K562 (cell line): Measurements from ENCODE around the gene UBA52. TPM values are rescaled to one million over a fixed set of nuclear protein-coding genes. Genes with fewer than 3 reads are reported as not detected.

Source experiments
- CBX3 ChIP-seq, 2 experiments: IDR thresholded peaks; 1 replicate in 1 of 2; 2 replicates in 1 of 2; pipeline ENCODE4 v1.6.1; 2012; ENCODE audit warnings: inconsistent platforms in 2 of 2, low read length in 2 of 2, borderline replicate concordance in 1 of 2, control low read depth in 1 of 2
- CXXC5 ChIP-seq: fragments of 250-450 bp; sonication (Bioruptor Pico); IDR thresholded peaks from 2 replicates; pipeline ENCODE4 v1.8.0; 2022; ENCODE audit warnings: inconsistent platforms, mild to moderate bottlenecking, moderate library complexity
- ETV1 ChIP-seq: fragments of 450-650 bp; conservative IDR thresholded peaks from 2 replicates; pipeline ENCODE4 v1.6.1; 2016; ENCODE audit warnings: missing genetic modification characterization, control low read depth, low read depth, missing compliant biosample characterization
- HDAC2 ChIP-seq: fragments of 450-650 bp; IDR thresholded peaks from 2 replicates; pipeline ENCODE4 v1.6.1; 2016; ENCODE audit warnings: mild to moderate bottlenecking
- MYNN ChIP-seq, 2 experiments: sonication (generic); formaldehyde crosslinking in 1 of 2; IDR thresholded peaks; 2 replicates each; pipeline versions ENCODE4 v1.5.0 to v1.6.1; 2016 to 2020; ENCODE audit warnings: antibody characterized with exemption in 1 of 2, missing genetic modification reagents in 1 of 2
- NCOA1 ChIP-seq: fragments of 450-650 bp; IDR thresholded peaks from 2 replicates; pipeline ENCODE4 v1.6.1; 2016; ENCODE audit warnings: low read depth
- SP2 ChIP-seq: IDR thresholded peaks from 2 replicates; pipeline ENCODE4 v1.6.1; 2011; ENCODE audit warnings: mild to moderate bottlenecking, low read depth, low read length, moderate library complexity; ENCODE audit not compliant: poor library complexity, severe bottlenecking; ENCODE audit errors: extremely low read depth
- SRF ChIP-seq, 2 experiments: fragments of 250-450, 450-650 bp in 1 of 2; sonication (Bioruptor Pico) in 1 of 2; sonication (generic) in 1 of 2; formaldehyde crosslinking; IDR thresholded peaks; 2 replicates each; pipeline versions ENCODE4 v1.5.0 to v1.5.1; 2020 to 2022; ENCODE audit warnings: mild to moderate bottlenecking in 1 of 2, missing genetic modification reagents in 1 of 2
- TAF7 ChIP-seq: fragments of 450-650 bp; IDR thresholded peaks from 2 replicates; pipeline ENCODE4 v1.6.1; 2016; ENCODE audit warnings: missing genetic modification characterization, missing compliant biosample characterization
- U2AF1 ChIP-seq: fragments of 200-400 bp; formaldehyde crosslinking; optimal IDR thresholded peaks from 2 replicates; pipeline ENCODE3; 2017; ENCODE audit warnings: mild to moderate bottlenecking, low read depth, low read length, moderate library complexity
- YY1 ChIP-seq, 3 experiments: IDR thresholded peaks; 2 replicates each; pipeline ENCODE4 v1.6.1; 2011; ENCODE audit warnings: low read length in 2 of 3, mild to moderate bottlenecking in 2 of 3, moderate library complexity in 2 of 3, borderline replicate concordance in 1 of 3, control low read depth in 1 of 3, low read depth in 1 of 3; ENCODE audit not compliant: insufficient read depth in 3 of 3, insufficient replicate concordance in 2 of 3, control insufficient read depth in 1 of 3, insufficient read length in 1 of 3; ENCODE audit errors: extremely low read depth in 1 of 3
- ZNF165 ChIP-seq: fragments of 250-450 bp; sonication (Bioruptor Pico); IDR thresholded peaks from 2 replicates; pipeline ENCODE4 v1.4.0; 2020; ENCODE audit warnings: borderline replicate concordance
- polyA plus RNA-seq, 8 experiments: library from polyadenylated mRNA; depleted of rRNA in 4 of 8; stranded (reverse) in 5 of 8; unstranded in 3 of 8; fragments of >200 nt; fragmentation: Nextera tagmentation in 2 of 8; fragmentation: Illumina TruSeq in 1 of 8; extraction: Ambion mirVana in 2 of 8; extraction: Trizol in 1 of 8; gene quantifications; 2 replicates each; pipeline versions ENCODE4 v1.2.1 to v1.2.3, GENCODE V29; 2011 to 2014; ENCODE audit warnings: inconsistent platforms in 1 of 8, missing spikeins in 1 of 8
- total RNA-seq, 7 experiments: library from RNA; depleted of rRNA in 6 of 7; stranded (reverse); fragments of >200 nt in 6 of 7; fragmentation: Illumina TruSeq in 2 of 7; extraction: Trizol in 2 of 7; gene quantifications; 2 replicates each; pipeline versions ENCODE4 v1.2.1 to v1.2.3, GENCODE V29; 2011 to 2021; ENCODE audit warnings: low replicate concordance in 1 of 7
- TF ChIP-seq, protein P1 (sequence below): fragments of 200-800 bp; sonication (Bioruptor generic); IDR thresholded peaks from 2 replicates; pipeline ENCODE4 v1.6.1; 2017; ENCODE audit warnings: missing genetic modification characterization, missing compliant biosample characterization
- TF ChIP-seq, protein P2 (sequence below): fragments of 200-800 bp; sonication (Bioruptor generic); IDR thresholded peaks from 2 replicates; pipeline ENCODE4 v1.6.1; 2017; ENCODE audit warnings: missing genetic modification characterization, missing compliant biosample characterization
- TF ChIP-seq, protein P3 (sequence below): sonication (generic); formaldehyde crosslinking; IDR thresholded peaks from 2 replicates; pipeline ENCODE4 v1.8.0; 2023; ENCODE audit warnings: mild to moderate bottlenecking, missing genetic modification reagents
- TF ChIP-seq, protein P4 (sequence below): fragments of 450-650 bp; IDR thresholded peaks from 2 replicates; pipeline ENCODE4 v1.6.1; 2014; ENCODE audit warnings: low read depth, mild to moderate bottlenecking, moderate library complexity, borderline replicate concordance

Gene UBA52
- total and polyA plus RNA-seq, 9 of the 15 experiments (the other 6 are each of a cell fraction or from before 2014, with no cell fraction given), result 1,110 to 2,751 (median 1,733) TPM

DNA sequence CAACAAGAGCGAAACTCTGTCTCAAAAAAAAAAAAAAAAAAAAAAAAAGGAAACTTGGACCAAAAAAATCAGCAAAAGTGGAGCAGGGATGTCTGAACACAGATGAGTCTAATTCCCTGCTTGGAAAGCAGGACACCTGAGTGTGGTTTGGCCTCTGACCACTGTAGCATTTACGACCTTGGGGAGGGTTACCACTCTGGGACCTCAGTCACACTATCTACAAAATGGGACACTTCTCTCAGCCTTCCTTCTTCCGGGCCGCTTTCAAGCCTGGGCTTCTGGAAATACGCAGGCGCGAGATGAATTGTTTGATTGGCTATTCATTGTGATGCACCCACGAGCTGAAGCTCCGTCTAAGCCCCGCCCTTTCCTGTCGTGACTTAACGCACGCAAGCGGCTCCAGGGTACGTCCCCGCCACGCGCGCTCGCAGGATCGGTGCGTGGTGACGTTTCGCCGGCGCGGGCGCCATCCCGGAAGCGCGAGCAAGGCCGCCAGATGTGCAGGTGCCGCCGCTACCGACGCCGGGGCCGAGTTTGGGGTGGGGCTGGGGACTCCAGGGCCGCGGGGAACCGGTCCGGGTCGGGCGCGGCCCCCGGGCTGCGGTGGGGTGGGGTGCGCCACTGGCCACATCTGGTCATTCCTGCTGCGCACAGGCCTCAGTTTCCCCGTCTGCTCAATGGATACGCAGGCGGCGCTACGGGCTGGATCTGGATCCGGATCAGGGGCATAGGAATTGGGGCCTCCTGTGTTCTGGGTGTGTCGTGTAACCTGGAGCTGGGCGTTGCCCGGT lies 14.1 kb upstream of the UBA52 start, which contains the start of gene KXD1 (continued):
- TF ChIP-seq, protein P1, sequence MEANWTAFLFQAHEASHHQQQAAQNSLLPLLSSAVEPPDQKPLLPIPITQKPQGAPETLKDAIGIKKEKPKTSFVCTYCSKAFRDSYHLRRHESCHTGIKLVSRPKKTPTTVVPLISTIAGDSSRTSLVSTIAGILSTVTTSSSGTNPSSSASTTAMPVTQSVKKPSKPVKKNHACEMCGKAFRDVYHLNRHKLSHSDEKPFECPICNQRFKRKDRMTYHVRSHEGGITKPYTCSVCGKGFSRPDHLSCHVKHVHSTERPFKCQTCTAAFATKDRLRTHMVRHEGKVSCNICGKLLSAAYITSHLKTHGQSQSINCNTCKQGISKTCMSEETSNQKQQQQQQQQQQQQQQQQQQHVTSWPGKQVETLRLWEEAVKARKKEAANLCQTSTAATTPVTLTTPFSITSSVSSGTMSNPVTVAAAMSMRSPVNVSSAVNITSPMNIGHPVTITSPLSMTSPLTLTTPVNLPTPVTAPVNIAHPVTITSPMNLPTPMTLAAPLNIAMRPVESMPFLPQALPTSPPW, result peak; percentile 58
- TF ChIP-seq SP2, result no peak
- no peak for TF ChIP-seq U2AF1
- TF ChIP-seq ETV1 (tag), result peak; percentile 98
- TF ChIP-seq, protein P2, sequence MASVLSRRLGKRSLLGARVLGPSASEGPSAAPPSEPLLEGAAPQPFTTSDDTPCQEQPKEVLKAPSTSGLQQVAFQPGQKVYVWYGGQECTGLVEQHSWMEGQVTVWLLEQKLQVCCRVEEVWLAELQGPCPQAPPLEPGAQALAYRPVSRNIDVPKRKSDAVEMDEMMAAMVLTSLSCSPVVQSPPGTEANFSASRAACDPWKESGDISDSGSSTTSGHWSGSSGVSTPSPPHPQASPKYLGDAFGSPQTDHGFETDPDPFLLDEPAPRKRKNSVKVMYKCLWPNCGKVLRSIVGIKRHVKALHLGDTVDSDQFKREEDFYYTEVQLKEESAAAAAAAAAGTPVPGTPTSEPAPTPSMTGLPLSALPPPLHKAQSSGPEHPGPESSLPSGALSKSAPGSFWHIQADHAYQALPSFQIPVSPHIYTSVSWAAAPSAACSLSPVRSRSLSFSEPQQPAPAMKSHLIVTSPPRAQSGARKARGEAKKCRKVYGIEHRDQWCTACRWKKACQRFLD, result peak; percentile 65; the same call in 1 of the 2 replicates
- TF ChIP-seq ZNF165 (CRISPR knock-in tag), result no peak
- TF ChIP-seq CBX3 (IDR thresholded peaks at IDR 0.05; ENCODE audit: borderline replicate concordance in 1 of 2, low read length in 2 of 2), result peak in 1 of 2 experiments; percentile 98; a peak in 2 of 3 replicates
- TF ChIP-seq, protein P3, sequence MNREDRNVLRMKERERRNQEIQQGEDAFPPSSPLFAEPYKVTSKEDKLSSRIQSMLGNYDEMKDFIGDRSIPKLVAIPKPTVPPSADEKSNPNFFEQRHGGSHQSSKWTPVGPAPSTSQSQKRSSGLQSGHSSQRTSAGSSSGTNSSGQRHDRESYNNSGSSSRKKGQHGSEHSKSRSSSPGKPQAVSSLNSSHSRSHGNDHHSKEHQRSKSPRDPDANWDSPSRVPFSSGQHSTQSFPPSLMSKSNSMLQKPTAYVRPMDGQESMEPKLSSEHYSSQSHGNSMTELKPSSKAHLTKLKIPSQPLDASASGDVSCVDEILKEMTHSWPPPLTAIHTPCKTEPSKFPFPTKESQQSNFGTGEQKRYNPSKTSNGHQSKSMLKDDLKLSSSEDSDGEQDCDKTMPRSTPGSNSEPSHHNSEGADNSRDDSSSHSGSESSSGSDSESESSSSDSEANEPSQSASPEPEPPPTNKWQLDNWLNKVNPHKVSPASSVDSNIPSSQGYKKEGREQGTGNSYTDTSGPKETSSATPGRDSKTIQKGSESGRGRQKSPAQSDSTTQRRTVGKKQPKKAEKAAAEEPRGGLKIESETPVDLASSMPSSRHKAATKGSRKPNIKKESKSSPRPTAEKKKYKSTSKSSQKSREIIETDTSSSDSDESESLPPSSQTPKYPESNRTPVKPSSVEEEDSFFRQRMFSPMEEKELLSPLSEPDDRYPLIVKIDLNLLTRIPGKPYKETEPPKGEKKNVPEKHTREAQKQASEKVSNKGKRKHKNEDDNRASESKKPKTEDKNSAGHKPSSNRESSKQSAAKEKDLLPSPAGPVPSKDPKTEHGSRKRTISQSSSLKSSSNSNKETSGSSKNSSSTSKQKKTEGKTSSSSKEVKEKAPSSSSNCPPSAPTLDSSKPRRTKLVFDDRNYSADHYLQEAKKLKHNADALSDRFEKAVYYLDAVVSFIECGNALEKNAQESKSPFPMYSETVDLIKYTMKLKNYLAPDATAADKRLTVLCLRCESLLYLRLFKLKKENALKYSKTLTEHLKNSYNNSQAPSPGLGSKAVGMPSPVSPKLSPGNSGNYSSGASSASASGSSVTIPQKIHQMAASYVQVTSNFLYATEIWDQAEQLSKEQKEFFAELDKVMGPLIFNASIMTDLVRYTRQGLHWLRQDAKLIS (CRISPR knock-in tag), result no peak
- peak; percentile 99 for TF ChIP-seq HDAC2
- no peak; the same call in 1 of the 2 replicates for TF ChIP-seq MYNN (IDR thresholded peaks at IDR 0.05)
- TF ChIP-seq MYNN (CRISPR knock-in tag; IDR thresholded peaks at IDR 0.05), result no peak
- TF ChIP-seq CXXC5 (CRISPR knock-in tag), result peak; percentile 98
- TF ChIP-seq NCOA1, result 0 out of 2 replicates have a peak, but pooled peaks have one; percentile 24
- TF ChIP-seq TAF7 (tag), result 0 out of 2 replicates have a peak, but pooled peaks have one; percentile 17
- TF ChIP-seq YY1 (IDR thresholded peaks at IDR 0.05; ENCODE audit: borderline replicate concordance in 1 of 3, control insufficient read depth in 1 of 3, extremely low read depth in 1 of 3, insufficient read depth in 3 of 3, insufficient read length in 1 of 3, insufficient replicate concordance in 2 of 3, low read depth in 1 of 3, low read length in 2 of 3), result peak in 2 of 3 experiments; percentile 57 to 67
- no peak for TF ChIP-seq SRF (CRISPR knock-in tag; IDR thresholded peaks at IDR 0.05)
- TF ChIP-seq, protein P4, sequence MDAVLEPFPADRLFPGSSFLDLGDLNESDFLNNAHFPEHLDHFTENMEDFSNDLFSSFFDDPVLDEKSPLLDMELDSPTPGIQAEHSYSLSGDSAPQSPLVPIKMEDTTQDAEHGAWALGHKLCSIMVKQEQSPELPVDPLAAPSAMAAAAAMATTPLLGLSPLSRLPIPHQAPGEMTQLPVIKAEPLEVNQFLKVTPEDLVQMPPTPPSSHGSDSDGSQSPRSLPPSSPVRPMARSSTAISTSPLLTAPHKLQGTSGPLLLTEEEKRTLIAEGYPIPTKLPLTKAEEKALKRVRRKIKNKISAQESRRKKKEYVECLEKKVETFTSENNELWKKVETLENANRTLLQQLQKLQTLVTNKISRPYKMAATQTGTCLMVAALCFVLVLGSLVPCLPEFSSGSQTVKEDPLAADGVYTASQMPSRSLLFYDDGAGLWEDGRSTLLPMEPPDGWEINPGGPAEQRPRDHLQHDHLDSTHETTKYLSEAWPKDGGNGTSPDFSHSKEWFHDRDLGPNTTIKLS, result peak; percentile 51; the same call in 1 of the 2 replicates
